ENCODE measurements around the gene KRTAP5-7.

The KRTAP5-7 gene

DNA sequence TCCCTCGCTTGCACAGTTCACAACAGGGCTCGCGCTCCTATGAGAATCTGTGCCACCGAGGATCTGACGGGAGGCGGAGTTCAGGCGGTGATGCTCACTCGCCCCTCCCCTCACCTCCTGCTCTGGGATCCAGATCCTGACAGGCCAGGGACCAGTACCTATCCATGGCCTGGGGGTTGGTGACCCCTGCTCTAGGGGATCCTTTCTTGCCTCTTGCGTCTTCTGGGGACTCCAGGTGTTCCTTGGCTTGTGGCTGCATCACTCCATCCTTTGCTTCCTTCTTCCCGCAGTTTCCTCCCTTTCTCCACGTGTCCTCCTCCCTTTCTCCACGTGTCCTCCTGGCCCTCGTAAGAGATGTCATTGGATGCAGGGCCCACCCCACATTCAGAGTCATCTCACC, 30.6 kb upstream of the KRTAP5-7 start:
- DNase-seq: no peak

DNA sequence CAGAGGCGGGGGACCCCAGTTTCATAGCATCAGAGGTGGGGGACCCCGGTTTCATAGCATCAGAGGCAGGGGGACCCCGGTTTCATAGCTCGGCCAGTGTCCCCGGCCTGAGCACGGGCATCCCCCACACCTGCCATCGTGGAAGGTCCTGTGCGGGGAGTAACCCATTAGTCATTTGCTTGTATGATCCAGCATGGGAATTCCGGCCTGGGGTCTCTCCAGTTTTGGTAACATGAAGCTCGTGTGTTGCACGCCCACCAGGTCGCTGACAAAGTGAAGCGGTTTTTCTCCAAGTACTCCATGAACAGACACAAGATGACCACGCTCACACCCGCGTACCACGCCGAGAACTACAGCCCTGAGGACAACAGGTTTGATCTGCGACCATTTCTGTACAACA, 29.0 kb upstream of the KRTAP5-7 start:
- DNase-seq: no peak

DNA sequence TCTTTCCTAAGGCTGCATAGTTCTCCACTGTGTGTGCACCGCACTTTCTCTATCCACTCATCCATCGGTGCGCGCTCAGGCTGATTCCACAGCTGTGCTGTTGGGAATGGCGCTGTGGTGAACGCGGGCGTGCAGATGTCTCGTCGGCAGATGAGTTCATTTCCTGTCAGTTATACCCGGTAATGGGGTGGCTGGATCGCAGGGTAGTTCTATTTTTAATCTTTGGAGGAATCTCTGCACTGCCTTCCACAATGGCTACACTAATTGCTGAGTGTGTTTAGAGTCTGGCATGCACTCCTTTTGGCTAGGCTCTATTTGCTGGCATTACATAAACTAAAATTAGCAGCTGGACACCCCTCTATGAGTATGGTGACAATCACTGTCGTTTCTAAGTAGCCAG, 27.9 kb upstream of the KRTAP5-7 start:
- no peak for DNase-seq

DNA sequence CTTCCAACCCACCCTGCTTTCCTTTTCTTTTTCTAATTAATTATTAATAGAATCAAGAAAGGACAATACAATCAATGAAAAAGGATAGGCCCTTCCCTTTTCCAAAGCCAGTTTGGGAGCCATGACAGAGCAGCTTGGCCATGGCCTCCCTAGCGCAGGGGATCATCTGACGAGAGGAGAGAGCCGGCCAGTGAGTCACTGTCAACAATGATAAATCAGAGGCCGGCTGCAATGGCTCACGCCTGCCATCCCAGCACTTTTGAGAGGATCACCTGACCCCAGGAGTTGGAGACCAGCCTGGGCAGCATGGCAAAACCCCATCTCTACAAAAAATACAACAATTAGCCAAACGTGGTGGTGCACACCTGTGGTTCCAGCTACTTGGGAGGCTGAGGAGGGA, 27.5 kb upstream of the KRTAP5-7 start:
- DNase-seq: no peak

DNA sequence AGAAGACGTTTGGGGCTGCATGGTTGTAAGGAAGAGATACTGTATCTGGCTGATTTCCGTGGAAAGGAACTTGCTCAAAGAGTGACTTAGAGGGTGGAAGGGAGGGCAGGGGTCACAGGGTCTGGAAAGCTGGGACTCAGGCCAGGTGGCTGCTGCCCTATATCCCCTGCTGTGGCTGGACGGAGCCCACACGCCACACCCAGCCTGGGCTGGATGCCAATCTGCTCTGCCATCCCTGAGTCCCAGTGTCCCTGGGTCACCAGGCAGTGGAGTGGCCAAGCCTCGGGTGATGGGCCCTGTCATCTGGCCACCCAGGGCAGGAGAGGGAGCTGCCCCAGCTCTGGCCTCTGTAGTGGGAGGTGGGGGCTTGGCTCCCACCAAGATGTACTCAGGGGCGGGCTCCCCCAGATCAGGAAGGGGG, 26.5 kb upstream of the KRTAP5-7 start:
- no peak for DNase-seq

DNA sequence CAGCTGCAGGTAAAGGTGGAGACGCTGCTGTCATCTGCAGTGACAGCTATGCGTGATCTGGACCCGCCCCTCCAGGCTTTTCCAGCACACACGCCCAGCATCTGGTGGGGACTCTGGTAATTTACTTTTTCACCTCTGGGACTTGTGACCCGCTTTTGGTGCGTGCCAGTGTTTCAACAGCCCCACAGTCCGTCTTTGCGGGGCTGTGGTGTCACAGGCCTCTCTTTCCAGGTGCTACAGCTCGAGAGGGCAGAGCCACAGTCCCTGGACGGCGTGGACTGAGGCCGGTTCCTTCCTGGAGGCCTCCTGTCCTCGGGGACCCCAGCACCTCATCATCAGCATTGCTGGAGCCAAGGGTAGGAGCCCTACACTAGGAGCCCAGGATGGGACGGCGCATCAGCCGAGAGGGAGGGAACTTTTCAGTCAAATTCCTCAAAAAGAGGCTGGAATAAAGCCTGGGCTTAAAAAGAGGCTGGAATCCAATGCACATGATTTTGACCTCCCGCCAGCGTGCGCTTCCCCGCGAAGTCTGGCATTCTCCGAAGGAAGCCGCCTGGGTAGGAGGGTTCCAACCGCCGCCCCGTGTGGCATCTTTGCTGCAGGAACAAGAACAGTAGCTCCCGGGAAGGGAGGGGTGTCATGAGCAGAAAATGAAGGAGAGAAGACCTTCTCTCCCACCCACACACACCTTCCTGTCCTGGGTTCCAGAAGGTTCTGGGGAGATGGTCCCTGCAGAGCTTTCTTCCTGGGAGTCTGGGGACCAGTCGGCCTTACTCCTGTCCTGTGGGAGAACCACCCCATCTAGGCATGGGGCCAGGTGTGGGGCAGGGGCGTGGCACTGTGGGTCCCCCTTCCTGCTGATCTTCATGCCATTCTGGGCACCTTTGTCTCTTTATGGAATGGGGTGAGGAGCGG, 25.7 kb upstream of the KRTAP5-7 start:
- no peak for DNase-seq

DNA sequence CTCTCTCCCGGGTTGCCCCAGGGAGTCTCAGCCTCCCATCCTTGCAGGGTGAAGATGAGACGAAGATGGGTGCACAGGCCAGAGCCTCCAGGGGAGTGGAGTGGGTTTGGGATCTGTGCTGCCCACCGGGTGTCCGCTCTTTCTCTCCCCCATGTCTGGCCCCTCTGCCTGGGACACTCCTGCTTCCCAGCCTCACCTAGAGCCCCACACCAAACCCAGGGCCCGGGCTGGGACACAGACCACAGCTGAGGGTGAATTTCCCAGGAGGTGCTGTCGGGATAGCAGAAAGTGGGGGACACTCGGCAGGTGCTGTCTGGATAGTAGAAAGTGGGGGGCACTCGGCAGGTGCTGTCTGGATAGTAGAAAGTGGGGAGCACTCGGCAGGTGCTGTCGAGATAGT, 25.0 kb upstream of the KRTAP5-7 start:
- DNase-seq: no peak

DNA sequence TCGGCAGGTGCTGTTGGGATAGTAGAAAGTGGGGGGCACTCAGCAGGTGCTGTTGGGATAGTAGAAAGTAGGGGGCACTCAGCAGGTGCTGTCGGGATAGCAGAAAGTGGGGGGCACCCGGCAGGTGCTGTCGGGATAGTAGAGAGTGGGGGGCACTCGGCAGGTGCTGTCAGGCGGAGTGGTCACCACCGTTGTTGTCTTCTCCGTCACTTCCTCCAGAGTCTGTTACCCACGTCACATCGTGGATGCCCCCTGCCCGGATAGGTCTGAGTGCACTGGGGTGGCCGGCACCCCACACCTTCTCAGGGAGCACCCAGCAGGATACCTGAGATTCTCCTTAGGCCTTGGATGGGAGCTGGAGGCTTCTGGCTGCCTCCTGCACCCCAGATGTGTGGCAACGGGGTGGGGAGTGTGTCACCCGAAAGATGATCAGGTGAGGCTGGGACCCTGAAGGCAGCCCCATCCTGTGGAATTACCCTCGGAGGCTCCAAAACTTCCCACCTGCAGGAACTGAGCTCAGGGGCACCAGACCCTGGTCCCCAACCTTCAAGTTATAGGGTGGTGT, 24.1 kb upstream of the KRTAP5-7 start:
- no peak for DNase-seq

DNA sequence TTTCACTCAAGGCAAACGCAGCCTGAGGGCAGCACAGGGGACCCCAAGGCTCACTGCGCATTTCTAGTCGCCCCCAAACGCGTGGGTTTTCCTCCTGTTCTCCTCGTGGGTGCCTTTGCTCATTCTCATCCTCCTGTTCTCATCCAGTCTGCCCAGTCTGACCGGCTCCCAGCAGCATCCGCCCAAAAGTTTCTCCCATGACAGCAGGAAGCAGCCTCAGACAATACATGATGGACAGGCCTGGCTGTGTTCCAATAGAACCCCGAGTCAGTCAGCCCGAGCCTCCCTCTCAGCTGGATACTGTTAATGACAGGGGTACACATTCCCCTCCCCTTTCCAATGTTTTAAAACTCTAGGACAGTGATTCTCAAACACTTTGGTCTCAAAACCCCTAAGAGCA, 22.5 kb upstream of the KRTAP5-7 start:
- DNase-seq: no peak

DNA sequence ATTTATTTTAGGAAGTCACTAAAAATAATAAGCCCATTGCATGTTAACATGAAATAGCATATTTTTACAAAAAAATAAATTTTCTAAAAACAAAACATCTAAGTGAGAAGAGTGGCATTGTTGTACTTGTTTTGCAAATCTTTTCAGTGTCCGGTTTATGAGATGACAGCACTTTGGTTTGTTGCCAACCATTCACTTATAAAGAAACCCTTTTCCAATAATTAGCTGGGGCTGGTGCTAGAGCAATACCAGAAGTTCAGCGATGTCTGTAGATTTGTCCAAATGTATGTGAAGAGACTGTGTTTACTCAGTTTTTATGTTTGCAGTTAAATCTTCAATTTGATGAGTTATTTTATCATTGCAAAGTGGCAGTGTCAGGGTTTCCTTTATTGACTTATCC, 22.1 kb upstream of the KRTAP5-7 start:
- DNase-seq: no peak

DNA sequence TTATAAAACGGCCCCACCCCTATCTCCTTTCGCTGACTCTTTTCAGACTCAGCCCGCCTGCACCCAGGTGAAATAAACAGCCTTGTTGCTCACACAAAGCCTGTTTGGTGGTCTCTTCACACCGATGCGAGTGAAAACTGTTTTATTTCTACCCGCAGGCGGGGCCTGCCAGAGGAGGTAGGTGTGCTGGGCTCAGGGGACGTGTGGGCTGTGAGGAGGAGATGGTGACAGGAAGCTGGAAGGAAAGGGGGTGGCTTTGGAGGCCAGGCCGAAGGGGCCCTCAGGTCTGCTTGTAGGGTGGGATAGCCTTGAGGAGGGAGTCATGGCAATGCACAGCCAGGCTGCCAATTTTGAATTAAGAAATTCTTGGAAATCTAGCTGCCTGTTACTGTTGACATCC, 21.3 kb upstream of the KRTAP5-7 start:
- DNase-seq: no peak

DNA sequence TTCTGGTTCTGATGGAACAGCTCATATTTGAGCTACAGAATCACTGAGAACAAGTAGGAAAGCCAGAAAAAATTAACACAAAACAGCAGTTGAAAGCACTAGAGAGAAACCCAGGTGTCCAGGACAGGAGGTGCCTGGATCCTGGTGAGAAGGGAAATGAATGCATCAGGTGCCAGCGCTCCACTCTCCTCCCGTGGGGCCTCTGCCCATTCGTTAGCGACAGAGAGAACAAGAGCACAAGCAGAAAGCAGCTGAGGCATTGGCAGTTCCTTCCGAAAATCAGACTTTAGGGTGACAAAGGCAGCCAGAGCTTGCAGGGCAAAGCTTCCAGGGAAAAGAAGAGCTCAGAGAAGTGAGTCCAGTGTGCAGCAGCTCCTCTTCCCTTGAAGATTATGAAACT, 20.0 kb upstream of the KRTAP5-7 start:
- DNase-seq: no peak

DNA sequence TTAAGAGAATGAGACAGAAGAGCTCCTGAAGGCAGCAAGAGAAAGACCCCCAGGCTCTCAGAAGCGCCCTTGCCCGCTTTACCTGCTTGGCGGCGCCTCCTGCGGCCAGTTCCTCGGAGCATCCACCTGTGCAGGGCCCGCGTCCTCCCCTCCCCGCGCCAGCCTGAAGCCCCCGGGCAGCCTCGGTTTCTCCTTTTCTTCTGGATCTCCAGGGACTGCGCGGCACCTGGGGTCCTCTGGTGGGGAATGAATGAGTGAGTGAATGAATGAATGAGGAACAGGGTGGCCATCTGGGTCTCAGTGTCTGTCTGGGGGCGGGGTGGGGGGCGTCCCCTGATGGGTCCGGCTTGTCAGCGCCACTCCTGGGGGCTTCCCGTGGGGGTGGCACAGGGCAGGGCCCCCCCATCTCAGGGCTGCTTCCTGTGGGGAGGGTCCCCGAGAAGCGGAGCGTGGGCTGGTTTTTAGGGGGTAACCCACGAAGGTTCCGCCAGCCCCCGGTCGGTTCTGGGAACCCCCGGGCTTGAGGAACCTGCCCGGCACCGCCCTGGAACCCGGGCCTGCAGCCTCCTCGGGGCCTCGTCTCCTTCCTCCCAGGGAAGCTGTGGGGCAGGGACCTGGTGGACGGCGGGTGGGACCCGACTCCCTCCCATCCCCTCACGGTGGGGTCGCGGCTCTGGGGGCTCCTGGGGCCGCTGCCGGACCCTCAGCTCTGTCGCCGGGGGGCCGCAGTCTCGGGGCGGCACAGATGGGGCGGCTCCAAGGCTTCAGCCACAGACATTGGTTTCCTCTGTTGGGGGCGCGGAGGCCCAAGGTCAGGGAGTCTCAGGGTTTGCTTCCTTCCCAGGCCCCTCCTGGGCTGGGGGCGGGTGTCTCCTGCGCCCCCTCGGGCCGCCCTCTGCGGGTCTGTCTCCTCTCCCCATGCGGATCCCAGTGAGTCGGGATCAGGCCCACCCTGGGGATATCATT, 8.3 kb upstream of the KRTAP5-7 start:
- DNase-seq: no peak

DNA sequence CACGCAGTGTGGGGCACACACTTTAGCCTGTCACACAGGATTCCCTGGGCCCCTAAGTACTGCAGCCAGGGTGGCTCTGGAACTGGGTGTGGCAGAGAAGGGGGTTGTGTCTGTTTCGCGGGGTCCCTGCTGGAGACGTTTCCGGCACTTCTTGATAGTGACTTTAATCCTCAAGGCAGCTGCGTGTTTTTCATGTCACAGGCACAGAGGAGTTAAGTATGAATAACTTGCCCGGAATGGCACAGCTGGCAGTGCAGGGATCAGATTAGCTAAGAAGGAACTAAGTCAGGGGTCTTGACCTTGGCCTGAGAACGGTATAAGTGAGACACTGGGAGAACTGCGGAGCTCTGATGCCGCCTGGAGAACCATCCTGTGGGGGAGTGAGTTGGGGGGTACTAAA, 7.5 kb upstream of the KRTAP5-7 start:
- DNase-seq: no peak

DNA sequence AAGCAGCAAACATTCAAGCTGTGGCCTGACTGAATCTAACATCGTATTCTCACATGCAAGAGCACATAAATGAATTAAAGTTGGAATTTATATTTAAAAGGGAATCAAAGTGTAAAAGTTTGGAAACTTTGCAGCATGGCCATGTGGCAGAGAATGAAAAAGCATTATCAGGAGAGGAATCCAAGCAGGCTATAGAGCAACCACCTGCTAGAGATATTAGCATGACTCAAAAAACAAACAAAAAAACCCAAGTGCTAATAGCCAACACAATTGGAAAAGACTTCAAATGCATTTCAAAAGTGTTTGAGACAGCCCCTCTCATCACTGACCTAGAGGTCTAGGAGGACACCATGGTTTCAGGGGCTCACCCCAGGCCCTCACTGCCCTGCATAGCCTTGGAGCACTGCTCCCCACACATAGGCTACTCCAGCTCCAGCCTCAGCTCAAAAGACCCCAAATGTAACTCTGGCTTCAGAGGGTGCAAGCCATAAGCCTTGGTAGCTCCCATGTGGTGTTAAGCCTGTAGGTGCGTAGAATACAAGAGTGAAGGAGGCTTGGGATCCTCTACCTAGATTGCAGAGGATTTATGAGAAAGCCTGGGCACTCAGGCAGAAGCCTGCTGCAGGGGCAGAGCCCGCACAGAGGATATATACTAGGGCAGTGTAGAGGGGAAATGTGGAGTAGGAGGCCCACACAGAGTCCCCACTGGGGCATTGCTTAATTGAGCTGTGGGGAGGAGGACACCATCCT, 1.7 kb upstream of the KRTAP5-7 start:
- DNase-seq: no peak

DNA sequence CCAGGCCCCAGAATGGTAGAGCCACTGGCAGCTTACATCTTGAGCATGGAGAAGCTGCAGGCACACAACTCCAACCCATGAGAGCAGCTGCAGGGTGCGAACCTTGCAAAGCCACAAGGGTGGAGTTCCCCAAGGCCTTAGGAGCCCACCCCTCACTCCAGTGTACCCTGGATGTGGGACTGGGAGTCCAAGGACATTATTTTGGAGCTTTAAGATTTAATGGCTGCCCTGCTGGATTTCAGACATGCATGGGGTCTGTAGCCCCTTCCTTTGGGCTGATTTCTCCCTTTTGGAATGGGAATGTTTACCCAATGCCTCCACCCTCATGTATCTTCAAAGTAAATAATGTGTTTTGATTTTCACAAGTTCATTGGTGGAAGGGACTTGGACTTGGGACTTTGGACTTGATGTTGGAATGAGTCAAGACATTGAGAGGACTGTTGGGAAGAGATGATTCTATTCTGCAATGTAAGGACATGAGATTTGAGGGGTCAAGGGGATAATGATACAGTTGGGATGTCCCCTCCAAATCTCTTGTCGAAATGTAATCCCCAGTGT, 1.1 kb upstream of the KRTAP5-7 start:
- no peak for DNase-seq

DNA sequence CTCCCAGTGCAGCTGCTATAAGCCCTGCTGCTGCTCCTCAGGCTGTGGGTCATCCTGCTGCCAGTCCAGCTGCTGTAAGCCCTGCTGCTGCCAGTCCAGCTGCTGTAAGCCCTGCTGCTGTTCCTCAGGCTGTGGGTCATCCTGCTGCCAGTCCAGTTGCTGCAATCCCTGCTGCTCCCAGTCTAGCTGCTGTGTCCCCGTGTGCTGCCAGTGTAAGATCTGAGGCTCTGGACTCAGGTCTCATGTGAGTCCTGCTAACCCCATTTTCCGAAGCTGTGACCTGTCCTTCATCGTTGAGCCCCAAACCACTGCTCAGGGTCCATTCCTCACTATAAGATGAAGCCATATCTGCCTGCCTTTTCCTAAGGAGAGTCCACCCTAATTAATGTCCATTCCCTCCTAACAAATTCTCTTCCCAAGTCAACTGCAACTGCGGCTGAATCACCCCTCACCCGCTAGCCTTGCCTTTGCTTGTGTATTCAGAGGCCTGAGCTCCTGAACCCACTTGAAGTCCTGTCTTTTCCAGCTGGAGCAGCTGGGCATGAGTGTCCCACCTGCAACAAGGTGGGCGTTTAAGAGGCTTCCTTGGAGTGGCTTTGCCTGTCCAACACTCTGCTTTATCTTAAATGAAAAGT, 626 bp downstream of the KRTAP5-7 start:
- DNase-seq: no peak

DNA sequence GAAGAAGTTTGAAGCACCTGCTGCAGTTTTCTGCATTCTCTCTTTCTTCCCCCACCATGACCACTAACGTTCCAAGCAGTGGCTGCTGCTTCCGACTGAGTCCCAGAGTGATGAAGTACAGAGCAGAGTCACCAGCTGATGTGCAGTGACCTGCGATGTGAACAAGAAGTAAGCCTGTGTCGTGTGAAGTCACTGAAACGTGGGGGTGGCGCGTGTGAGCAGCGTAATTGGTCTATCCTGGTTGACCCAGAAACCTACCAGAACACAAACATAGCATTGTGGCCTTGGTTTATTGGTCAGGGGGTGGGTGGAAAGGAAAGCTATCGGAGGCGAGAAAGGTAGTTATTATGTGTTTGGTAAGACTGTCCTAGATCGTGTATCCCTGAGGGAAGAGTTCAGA, 3.5 kb downstream of the KRTAP5-7 start:
- DNase-seq: no peak

DNA sequence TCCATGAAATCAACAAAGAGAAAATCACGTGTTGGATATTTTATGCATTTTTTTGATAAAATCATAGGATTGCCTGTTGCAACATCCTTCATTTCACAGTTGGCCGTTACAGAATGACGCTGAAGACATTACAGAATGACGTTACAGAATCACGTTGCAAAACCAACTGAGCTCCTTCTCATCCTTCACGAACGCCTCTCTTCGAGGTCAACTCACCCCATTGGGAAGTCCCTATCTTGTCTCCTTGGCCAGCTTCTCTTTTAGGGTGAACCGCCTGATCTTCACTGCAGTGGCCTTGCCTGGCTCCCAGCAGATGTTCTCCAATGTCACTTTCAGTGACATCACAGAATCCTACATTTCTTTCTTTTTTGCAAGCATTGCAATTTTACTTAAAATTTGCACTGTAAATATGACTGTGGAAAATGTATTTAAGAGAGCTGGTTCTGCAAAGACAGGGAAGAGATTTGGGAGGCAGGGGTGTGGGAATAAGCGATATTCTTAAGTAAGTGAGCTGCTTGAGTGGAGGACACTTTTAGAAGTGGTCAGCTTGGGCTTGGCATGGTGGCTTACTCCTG, 5.1 kb downstream of the KRTAP5-7 start:
- DNase-seq: no peak

DNA sequence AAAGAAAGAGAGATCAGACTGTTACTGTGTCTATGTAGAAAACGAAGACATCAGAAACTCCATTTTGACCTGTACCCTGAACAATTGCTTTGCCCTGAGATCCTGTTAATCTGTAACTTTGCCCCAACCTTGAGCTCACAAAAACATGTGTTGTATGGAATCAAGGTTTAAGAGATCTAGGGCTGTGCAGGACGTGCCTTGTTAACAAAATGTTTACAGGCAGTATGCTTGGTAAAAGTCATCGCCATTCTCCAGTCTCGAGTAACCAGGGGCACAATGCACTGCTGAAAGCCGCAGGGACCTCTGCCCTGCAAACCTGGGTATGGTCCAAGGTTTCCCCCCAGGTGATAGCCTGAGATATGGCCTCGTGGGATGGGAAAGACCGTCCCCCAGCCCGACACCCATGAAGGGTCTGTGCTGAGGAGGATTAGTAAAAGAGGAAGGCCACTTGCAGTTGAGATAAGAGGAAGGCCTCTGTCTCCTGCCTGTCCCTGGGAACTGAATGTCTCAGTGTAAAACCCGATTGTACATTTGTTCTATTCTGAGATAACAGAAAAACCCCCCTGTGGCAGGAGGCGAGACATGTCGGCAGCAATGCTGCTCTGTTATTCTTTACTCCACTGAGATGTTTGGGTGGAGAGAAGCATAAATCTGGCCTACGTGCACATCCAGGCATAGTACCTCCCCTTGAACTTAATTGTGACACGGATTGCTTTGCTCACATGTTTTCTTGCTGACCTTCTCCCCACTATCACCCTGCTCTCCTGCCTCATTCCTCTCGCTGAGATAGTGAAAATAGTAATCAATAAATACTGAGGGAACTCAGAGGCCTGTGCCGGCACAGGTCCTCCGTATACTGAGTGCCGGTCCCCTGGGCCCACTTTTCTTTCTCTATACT, 7.9 kb downstream of the KRTAP5-7 start:
- peak; percentile 7 for DNase-seq

Measured in GDM1 (cell line).